K562 (cell line): ENCODE data around the gene HNRNPU. TPM values are rescaled to one million over a fixed set of nuclear protein-coding genes. Genes with fewer than 3 reads are reported as not detected.

ENCODE experiments used
- BMI1 ChIP-seq: fragments of 150-350 bp; IDR thresholded peaks from 2 replicates; pipeline ENCODE4 v1.6.1; 2014; ENCODE audit warnings: low read length
- CHD2 ChIP-seq: IDR thresholded peaks from 2 replicates; pipeline ENCODE4 v1.6.1; 2011; ENCODE audit warnings: low read depth, low read length
- CXXC5 ChIP-seq: fragments of 250-450 bp; sonication (Bioruptor Pico); IDR thresholded peaks from 2 replicates; pipeline ENCODE4 v1.8.0; 2022; ENCODE audit warnings: inconsistent platforms, mild to moderate bottlenecking, moderate library complexity
- FOXJ2 ChIP-seq: fragments of 200-800 bp; sonication (Bioruptor generic); IDR thresholded peaks from 2 replicates; pipeline ENCODE4 v1.6.1; 2016; ENCODE audit warnings: missing genetic modification characterization, missing compliant biosample characterization
- HOXB6 ChIP-seq: fragments of 250-450 bp; sonication (Bioruptor Pico); IDR thresholded peaks from 2 replicates; pipeline ENCODE4 v1.5.1; 2022; ENCODE audit warnings: mild to moderate bottlenecking, borderline replicate concordance
- L3MBTL2 ChIP-seq: fragments of 450-650 bp; IDR thresholded peaks from 2 replicates; pipeline ENCODE4 v1.6.1; 2016; ENCODE audit warnings: mild to moderate bottlenecking, moderate library complexity
- PTTG1 ChIP-seq: fragments of 450-650 bp; IDR thresholded peaks from 2 replicates; pipeline ENCODE4 v1.6.1; 2016; ENCODE audit warnings: low read depth, mild to moderate bottlenecking, missing genetic modification characterization, missing compliant biosample characterization
- RBM17 ChIP-seq: fragments of 200-400 bp; formaldehyde crosslinking; IDR thresholded peaks from 2 replicates; pipeline ENCODE4 v1.6.1; 2017; ENCODE audit warnings: low read depth, mild to moderate bottlenecking, low read length, borderline replicate concordance
- RFX7 ChIP-seq: fragments of 250-450 bp; sonication (Bioruptor Pico); IDR thresholded peaks from 2 replicates; pipeline ENCODE4 v1.5.1; 2021; ENCODE audit warnings: mild to moderate bottlenecking
- SLC30A9 ChIP-seq: fragments of 250-450 bp; sonication (Bioruptor Pico); IDR thresholded peaks from 2 replicates; pipeline ENCODE4 v1.8.0; 2022; ENCODE audit warnings: mild to moderate bottlenecking, moderate library complexity
- ZBTB8A ChIP-seq: fragments of 450-650 bp; IDR thresholded peaks from 2 replicates; pipeline ENCODE4 v1.6.1; 2018; ENCODE audit warnings: mild to moderate bottlenecking, moderate library complexity; ENCODE audit not compliant: partially characterized antibody
- ZNF717 ChIP-seq: fragments of 250-450 bp; sonication (Bioruptor Pico); IDR thresholded peaks from 2 replicates; pipeline ENCODE4 v1.5.0; 2021
- ZNF77 ChIP-seq: fragments of 250-450 bp; sonication (Bioruptor Pico); IDR thresholded peaks from 2 replicates; pipeline ENCODE4 v1.5.0; 2020
- ZNF79 ChIP-seq: fragments of 250-450 bp; sonication (Bioruptor Pico); IDR thresholded peaks from 2 replicates; pipeline ENCODE4 v1.4.0; 2020; ENCODE audit warnings: low read depth, mild to moderate bottlenecking, moderate library complexity
- polyA plus RNA-seq, 8 experiments: library from polyadenylated mRNA; depleted of rRNA in 4 of 8; stranded (reverse) in 5 of 8; unstranded in 3 of 8; fragments of >200 nt; fragmentation: Nextera tagmentation in 2 of 8; fragmentation: Illumina TruSeq in 1 of 8; extraction: Ambion mirVana in 2 of 8; extraction: Trizol in 1 of 8; gene quantifications; 2 replicates each; pipeline versions ENCODE4 v1.2.1 to v1.2.3, GENCODE V29; 2011 to 2014; ENCODE audit warnings: inconsistent platforms in 1 of 8, missing spikeins in 1 of 8
- total RNA-seq, 7 experiments: library from RNA; depleted of rRNA in 6 of 7; stranded (reverse); fragments of >200 nt in 6 of 7; fragmentation: Illumina TruSeq in 2 of 7; extraction: Trizol in 2 of 7; gene quantifications; 2 replicates each; pipeline versions ENCODE4 v1.2.1 to v1.2.3, GENCODE V29; 2011 to 2021; ENCODE audit warnings: low replicate concordance in 1 of 7
- TF ChIP-seq, protein P1 (sequence below): fragments of 150-350 bp; conservative IDR thresholded peaks from 2 replicates; pipeline ENCODE4 v1.6.1; 2014; ENCODE audit warnings: low read length
- TF ChIP-seq, protein P2 (sequence below), 2 experiments: IDR thresholded peaks; 2 replicates each; pipeline ENCODE4 v1.6.1; 2012; ENCODE audit warnings: improper control_type of control experiment in 2 of 2, low read depth in 2 of 2, low read length in 2 of 2, borderline replicate concordance in 1 of 2
- TF ChIP-seq, protein P3 (sequence below): fragments of 450-650 bp; IDR thresholded peaks from 2 replicates; pipeline ENCODE4 v1.6.1; 2016; ENCODE audit warnings: borderline replicate concordance
- TF ChIP-seq, protein P4 (sequence below): IDR thresholded peaks from 2 replicates; pipeline ENCODE4 v1.6.1; 2016; ENCODE audit warnings: missing genetic modification characterization, missing compliant biosample characterization

HNRNPU gene
- total and polyA plus RNA-seq, 9 of the 15 experiments (the other 6 are each of a cell fraction or from before 2014, with no cell fraction given), result 159 to 777 (median 577) TPM

DNA sequence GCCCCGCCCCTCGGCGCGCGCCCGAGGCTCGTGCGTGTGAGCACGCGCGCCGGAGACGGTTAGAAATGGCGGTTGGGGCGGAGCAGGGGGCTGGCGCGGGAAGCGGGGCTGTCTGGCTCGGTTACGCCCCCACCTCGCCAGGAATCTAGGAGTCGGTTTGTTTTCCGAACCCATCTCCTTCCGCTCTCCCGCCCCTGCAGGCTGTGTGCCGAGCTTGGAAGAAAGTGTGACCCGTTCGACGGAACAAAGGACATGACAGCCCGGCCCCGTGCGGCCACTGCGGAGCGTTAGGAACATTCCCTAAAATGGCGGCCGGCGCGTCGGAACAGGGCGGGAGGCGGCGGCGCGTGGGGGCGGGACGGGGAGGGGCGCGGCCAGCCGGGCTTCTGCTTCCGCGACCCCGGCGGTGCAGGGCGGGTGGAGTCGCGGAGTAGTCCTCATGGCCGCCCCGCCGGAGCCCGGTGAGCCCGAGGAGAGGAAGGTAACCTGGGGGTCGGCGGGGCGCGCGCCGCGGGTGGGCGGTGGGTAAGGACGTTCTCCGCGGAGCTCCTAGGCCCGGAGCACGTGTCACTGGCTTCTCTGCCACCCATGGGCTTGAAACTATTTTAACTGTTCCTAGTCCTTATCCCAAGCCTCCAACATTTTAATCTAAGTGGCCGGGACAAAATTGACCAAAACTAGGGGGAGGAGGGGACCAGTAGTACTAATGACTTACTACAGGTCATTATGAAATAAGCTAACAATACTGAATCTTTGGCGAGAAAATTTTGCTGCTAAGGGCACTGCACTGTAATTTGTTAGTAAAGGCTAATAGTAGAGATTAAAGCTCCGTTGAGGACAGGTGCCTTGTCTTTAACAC is 28.8 kb downstream of the HNRNPU start, which contains the start of gene COX20 (continued):
- TF ChIP-seq, protein P1, sequence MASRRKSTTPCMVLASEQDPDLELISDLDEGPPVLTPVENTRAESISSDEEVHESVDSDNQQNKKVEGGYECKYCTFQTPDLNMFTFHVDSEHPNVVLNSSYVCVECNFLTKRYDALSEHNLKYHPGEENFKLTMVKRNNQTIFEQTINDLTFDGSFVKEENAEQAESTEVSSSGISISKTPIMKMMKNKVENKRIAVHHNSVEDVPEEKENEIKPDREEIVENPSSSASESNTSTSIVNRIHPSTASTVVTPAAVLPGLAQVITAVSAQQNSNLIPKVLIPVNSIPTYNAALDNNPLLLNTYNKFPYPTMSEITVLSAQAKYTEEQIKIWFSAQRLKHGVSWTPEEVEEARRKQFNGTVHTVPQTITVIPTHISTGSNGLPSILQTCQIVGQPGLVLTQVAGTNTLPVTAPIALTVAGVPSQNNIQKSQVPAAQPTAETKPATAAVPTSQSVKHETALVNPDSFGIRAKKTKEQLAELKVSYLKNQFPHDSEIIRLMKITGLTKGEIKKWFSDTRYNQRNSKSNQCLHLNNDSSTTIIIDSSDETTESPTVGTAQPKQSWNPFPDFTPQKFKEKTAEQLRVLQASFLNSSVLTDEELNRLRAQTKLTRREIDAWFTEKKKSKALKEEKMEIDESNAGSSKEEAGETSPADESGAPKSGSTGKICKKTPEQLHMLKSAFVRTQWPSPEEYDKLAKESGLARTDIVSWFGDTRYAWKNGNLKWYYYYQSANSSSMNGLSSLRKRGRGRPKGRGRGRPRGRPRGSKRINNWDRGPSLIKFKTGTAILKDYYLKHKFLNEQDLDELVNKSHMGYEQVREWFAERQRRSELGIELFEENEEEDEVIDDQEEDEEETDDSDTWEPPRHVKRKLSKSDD, result 0 out of 2 replicates have a peak, but pooled peaks have one; percentile 39
- no peak for TF ChIP-seq ZNF79 (CRISPR knock-in tag)
- peak; percentile 93 for TF ChIP-seq FOXJ2 (tag)
- no peak for TF ChIP-seq SLC30A9 (CRISPR knock-in tag)
- no peak for TF ChIP-seq RFX7
- TF ChIP-seq ZBTB8A, result no peak
- TF ChIP-seq L3MBTL2, result no peak; the same call in 1 of the 2 replicates
- TF ChIP-seq BMI1, result no peak
- TF ChIP-seq, protein P2, sequence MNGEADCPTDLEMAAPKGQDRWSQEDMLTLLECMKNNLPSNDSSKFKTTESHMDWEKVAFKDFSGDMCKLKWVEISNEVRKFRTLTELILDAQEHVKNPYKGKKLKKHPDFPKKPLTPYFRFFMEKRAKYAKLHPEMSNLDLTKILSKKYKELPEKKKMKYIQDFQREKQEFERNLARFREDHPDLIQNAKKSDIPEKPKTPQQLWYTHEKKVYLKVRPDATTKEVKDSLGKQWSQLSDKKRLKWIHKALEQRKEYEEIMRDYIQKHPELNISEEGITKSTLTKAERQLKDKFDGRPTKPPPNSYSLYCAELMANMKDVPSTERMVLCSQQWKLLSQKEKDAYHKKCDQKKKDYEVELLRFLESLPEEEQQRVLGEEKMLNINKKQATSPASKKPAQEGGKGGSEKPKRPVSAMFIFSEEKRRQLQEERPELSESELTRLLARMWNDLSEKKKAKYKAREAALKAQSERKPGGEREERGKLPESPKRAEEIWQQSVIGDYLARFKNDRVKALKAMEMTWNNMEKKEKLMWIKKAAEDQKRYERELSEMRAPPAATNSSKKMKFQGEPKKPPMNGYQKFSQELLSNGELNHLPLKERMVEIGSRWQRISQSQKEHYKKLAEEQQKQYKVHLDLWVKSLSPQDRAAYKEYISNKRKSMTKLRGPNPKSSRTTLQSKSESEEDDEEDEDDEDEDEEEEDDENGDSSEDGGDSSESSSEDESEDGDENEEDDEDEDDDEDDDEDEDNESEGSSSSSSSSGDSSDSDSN (IDR thresholded peaks at IDR 0.05; ENCODE audit: borderline replicate concordance in 1 of 2, low read depth in 2 of 2, low read length in 2 of 2), result peak in 1 of 2 experiments; percentile 62; a peak in 1 of 4 replicates
- no peak for TF ChIP-seq RBM17
- TF ChIP-seq, protein P3, sequence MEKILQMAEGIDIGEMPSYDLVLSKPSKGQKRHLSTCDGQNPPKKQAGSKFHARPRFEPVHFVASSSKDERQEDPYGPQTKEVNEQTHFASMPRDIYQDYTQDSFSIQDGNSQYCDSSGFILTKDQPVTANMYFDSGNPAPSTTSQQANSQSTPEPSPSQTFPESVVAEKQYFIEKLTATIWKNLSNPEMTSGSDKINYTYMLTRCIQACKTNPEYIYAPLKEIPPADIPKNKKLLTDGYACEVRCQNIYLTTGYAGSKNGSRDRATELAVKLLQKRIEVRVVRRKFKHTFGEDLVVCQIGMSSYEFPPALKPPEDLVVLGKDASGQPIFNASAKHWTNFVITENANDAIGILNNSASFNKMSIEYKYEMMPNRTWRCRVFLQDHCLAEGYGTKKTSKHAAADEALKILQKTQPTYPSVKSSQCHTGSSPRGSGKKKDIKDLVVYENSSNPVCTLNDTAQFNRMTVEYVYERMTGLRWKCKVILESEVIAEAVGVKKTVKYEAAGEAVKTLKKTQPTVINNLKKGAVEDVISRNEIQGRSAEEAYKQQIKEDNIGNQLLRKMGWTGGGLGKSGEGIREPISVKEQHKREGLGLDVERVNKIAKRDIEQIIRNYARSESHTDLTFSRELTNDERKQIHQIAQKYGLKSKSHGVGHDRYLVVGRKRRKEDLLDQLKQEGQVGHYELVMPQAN, result peak; percentile 72
- TF ChIP-seq HOXB6 (CRISPR knock-in tag), result no peak
- TF ChIP-seq, protein P4, sequence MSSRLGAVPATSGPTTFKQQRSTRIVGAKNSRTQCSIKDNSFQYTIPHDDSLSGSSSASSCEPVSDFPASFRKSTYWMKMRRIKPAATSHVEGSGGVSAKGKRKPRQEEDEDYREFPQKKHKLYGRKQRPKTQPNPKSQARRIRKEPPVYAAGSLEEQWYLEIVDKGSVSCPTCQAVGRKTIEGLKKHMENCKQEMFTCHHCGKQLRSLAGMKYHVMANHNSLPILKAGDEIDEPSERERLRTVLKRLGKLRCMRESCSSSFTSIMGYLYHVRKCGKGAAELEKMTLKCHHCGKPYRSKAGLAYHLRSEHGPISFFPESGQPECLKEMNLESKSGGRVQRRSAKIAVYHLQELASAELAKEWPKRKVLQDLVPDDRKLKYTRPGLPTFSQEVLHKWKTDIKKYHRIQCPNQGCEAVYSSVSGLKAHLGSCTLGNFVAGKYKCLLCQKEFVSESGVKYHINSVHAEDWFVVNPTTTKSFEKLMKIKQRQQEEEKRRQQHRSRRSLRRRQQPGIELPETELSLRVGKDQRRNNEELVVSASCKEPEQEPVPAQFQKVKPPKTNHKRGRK (tag), result no peak
- TF ChIP-seq PTTG1 (tag), result no peak
- TF ChIP-seq ZNF77 (CRISPR knock-in tag), result no peak
- peak; percentile 86; the same call in 1 of the 2 replicates for TF ChIP-seq CXXC5 (CRISPR knock-in tag)
- TF ChIP-seq CHD2, result no peak
- no peak for TF ChIP-seq ZNF717 (CRISPR knock-in tag)
